H9 (cell line): Measurements from ENCODE around the gene SPDL1. TPM values are rescaled to one million over a fixed set of nuclear protein-coding genes. Genes with fewer than 3 reads are reported as not detected.

Source experiments
- DNase-seq: peaks from one replicate; pipeline ENCODE4 v3.0.0-alpha.2; 2017
- H2AFZ ChIP-seq: one replicate; pipeline ENCODE4 v1.6.1; 2013; ENCODE audit warnings: mild to moderate bottlenecking, low read length, control low read depth, moderate library complexity
- H2AK5ac ChIP-seq: 2 replicates; pipeline ENCODE4 v1.6.1; 2013; ENCODE audit warnings: low read length, control low read depth, mixed read lengths; ENCODE audit not compliant: insufficient read length
- H2BK120ac ChIP-seq: one replicate; pipeline ENCODE4 v1.6.1; 2013; ENCODE audit warnings: low read depth, mild to moderate bottlenecking, low read length, control low read depth, inconsistent platforms; ENCODE audit not compliant: poor library complexity, severe bottlenecking
- H2BK12ac ChIP-seq: 2 replicates; pipeline ENCODE4 v1.6.1; 2013; ENCODE audit warnings: low read length, control low read depth, mixed read lengths, low read depth; ENCODE audit not compliant: insufficient read length
- H2BK15ac ChIP-seq: 2 replicates; pipeline ENCODE4 v1.6.1; 2013; ENCODE audit warnings: low read depth, low read length, control low read depth
- H2BK20ac ChIP-seq: one replicate; pipeline ENCODE4 v1.6.1; 2013; ENCODE audit warnings: low read depth, mild to moderate bottlenecking, low read length, control low read depth, inconsistent platforms; ENCODE audit not compliant: poor library complexity, severe bottlenecking
- H2BK5ac ChIP-seq: 2 replicates; pipeline ENCODE4 v1.6.1; 2013; ENCODE audit warnings: low read length, control low read depth, mixed read lengths; ENCODE audit not compliant: insufficient read length
- H3K14ac ChIP-seq: 2 replicates; pipeline ENCODE4 v1.6.1; 2013; ENCODE audit warnings: low read length, control low read depth; ENCODE audit not compliant: insufficient read depth
- H3K18ac ChIP-seq: 2 replicates; pipeline ENCODE4 v1.6.1; 2013; ENCODE audit warnings: low read depth, mild to moderate bottlenecking, mixed read lengths, low read length, control low read depth; ENCODE audit not compliant: insufficient read length
- H3K23ac ChIP-seq: 2 replicates; pipeline ENCODE4 v1.6.1; 2013; ENCODE audit warnings: low read length, control low read depth, mixed read lengths, low read depth; ENCODE audit not compliant: insufficient read length
- H3K23me2 ChIP-seq: 2 replicates; pipeline ENCODE4 v1.6.1; 2013; ENCODE audit warnings: low read depth, mild to moderate bottlenecking, mixed read lengths, low read length, control low read depth; ENCODE audit not compliant: insufficient read length, poor library complexity, severe bottlenecking
- H3K27ac ChIP-seq: 2 replicates; pipeline ENCODE4 v1.5.1; 2013; ENCODE audit warnings: low read length, control low read depth, mixed read lengths, low read depth; ENCODE audit not compliant: insufficient read length
- H3K27me3 ChIP-seq: 2 replicates; pipeline ENCODE4 v1.6.1; 2013; ENCODE audit warnings: low read length, control low read depth, inconsistent platforms; ENCODE audit not compliant: insufficient read depth
- H3K4ac ChIP-seq: 2 replicates; pipeline ENCODE4 v1.6.1; 2013; ENCODE audit warnings: low read depth, mild to moderate bottlenecking, control low read depth, inconsistent platforms, low read length, moderate library complexity
- H3K4me1 ChIP-seq: 2 replicates; pipeline ENCODE4 v1.6.1; 2013; ENCODE audit warnings: low read length, control low read depth, inconsistent platforms; ENCODE audit not compliant: insufficient read depth
- H3K4me2 ChIP-seq: 2 replicates; pipeline ENCODE4 v1.6.1; 2013; ENCODE audit warnings: low read length, control low read depth, mixed read lengths; ENCODE audit not compliant: insufficient read length, insufficient read depth
- H3K56ac ChIP-seq: 2 replicates; pipeline ENCODE4 v1.6.1; 2013; ENCODE audit warnings: low read depth, mild to moderate bottlenecking, mixed read lengths, low read length, control low read depth; ENCODE audit not compliant: insufficient read length
- H3K79me1 ChIP-seq: 2 replicates; pipeline ENCODE4 v1.6.1; 2013; ENCODE audit warnings: low read depth, mild to moderate bottlenecking, moderate library complexity, low read length, control low read depth, inconsistent platforms; ENCODE audit not compliant: insufficient read depth, poor library complexity, severe bottlenecking
- H3K79me2 ChIP-seq: 2 replicates; pipeline ENCODE4 v1.6.1; 2013; ENCODE audit warnings: low read length, control low read depth, inconsistent platforms; ENCODE audit not compliant: insufficient read depth
- H3K9ac ChIP-seq: 2 replicates; pipeline ENCODE4 v1.6.1; 2013; ENCODE audit warnings: low read length, control low read depth, mixed read lengths; ENCODE audit not compliant: insufficient read length; ENCODE audit errors: extremely low read depth
- H3K9me3 ChIP-seq: one replicate; pipeline ENCODE4 v1.6.1; 2013; ENCODE audit warnings: low read depth, low read length, inconsistent platforms; ENCODE audit not compliant: control insufficient read depth
- H3T11ph ChIP-seq: one replicate; pipeline ENCODE4 v1.6.1; 2013; ENCODE audit warnings: mild to moderate bottlenecking, low read length, control low read depth, inconsistent platforms
- H4K20me1 ChIP-seq: one replicate; pipeline ENCODE4 v1.6.1; 2013; ENCODE audit not compliant: control insufficient read depth, insufficient read length, insufficient read depth
- H4K5ac ChIP-seq: 2 replicates; pipeline ENCODE4 v1.6.1; 2013; ENCODE audit warnings: low read depth, mild to moderate bottlenecking, mixed read lengths, low read length, control low read depth; ENCODE audit not compliant: insufficient read length
- H4K8ac ChIP-seq: replicated peaks from 2 replicates; pipeline ENCODE4 v1.6.1; 2013; ENCODE audit warnings: low read length, control low read depth, mixed read lengths, low read depth; ENCODE audit not compliant: insufficient read length
- H4K91ac ChIP-seq: 2 replicates; pipeline ENCODE4 v1.6.1; 2013; ENCODE audit warnings: low read depth, mild to moderate bottlenecking, moderate library complexity, mixed read lengths, low read length, control low read depth; ENCODE audit not compliant: insufficient read length
- H3K27ac Mint-ChIP-seq, 3 experiments: 2 replicates in 2 of 3; 3 replicates in 1 of 3; pipeline ENCODE4 v1.8.0; 2020 to 2021; ENCODE audit warnings: mixed read lengths in 3 of 3, mild to moderate bottlenecking in 1 of 3, moderate library complexity in 1 of 3
- H3K27me3 Mint-ChIP-seq: 2 replicates; pipeline ENCODE4 v1.8.0; 2021; ENCODE audit warnings: low read depth, mild to moderate bottlenecking, moderate library complexity, mixed read lengths
- H3K36me3 Mint-ChIP-seq, 3 experiments: 2 replicates in 2 of 3; 3 replicates in 1 of 3; pipeline ENCODE4 v1.8.0; 2020 to 2021; ENCODE audit warnings: low read depth in 3 of 3, mixed read lengths in 3 of 3; ENCODE audit not compliant: insufficient read depth in 1 of 3
- H3K4me1 Mint-ChIP-seq, 2 experiments: 2 replicates each; pipeline ENCODE4 v1.8.0; 2020; ENCODE audit warnings: mixed read lengths in 2 of 2
- H3K4me3 Mint-ChIP-seq, 2 experiments: 2 replicates in 1 of 2; 3 replicates in 1 of 2; pipeline ENCODE4 v1.8.0; 2020 to 2021; ENCODE audit warnings: mild to moderate bottlenecking in 2 of 2, mixed read lengths in 2 of 2, moderate library complexity in 1 of 2
- H3K9me3 Mint-ChIP-seq, 2 experiments: 2 replicates in 1 of 2; 3 replicates in 1 of 2; pipeline ENCODE4 v1.8.0; 2020; ENCODE audit warnings: mild to moderate bottlenecking in 2 of 2, mixed read lengths in 2 of 2, moderate library complexity in 1 of 2
- CTCF ChIP-seq: fragments of 200-600 bp; sonication (generic); conservative IDR thresholded peaks from 3 replicates; pipeline ENCODE4 v1.8.0; 2021; ENCODE audit warnings: antibody characterized with exemption, mild to moderate bottlenecking
- WGBS: extraction: QIAGEN DNeasy Blood & Tissue Kit; methylation state at CpG from one replicate; pipeline ENCODE4 v1.1.7; 2013; ENCODE audit warnings: missing lambda C conversion rate, low lambda C conversion rate, mixed read lengths; ENCODE audit not compliant: insufficient read length; ENCODE audit errors: extremely low coverage; 5-methylcytosine and 5-hydroxymethylcytosine counted together
- total RNA-seq: library from RNA; stranded (reverse); gene quantifications from 2 replicates; pipeline ENCODE4 v1.2.1, GENCODE V29; 2021

The SPDL1 gene
- total RNA-seq, 1 experiment from 2014 or later, result 49.4 TPM

GRCh38 chr5:169550227-169550626 lies 33.3 kb upstream of the SPDL1 start:
- no peaks in the 10 kb centered on the region for H3K23me2 ChIP-seq
- no peaks in the 10 kb centered on the region for H3K9me3 ChIP-seq
- TF ChIP-seq CTCF, result no peak
- H3K9me3 Mint-ChIP-seq, result peaks cover 0 to 8% of the 10 kb centered on the region in 2 experiments; a peak in 2 of 5 replicates
- H2AFZ ChIP-seq, result no peak overlapping the region
- no peak overlapping the region for H3K27ac Mint-ChIP-seq
- peaks cover 18% of the 10 kb centered on the region for H3K27me3 Mint-ChIP-seq
- H2BK120ac ChIP-seq, result no peak overlapping the region
- H3K14ac ChIP-seq, result no peak overlapping the region
- H3T11ph ChIP-seq, result no peak overlapping the region
- no peaks in the 10 kb centered on the region for H3K4me1 ChIP-seq
- H2AK5ac ChIP-seq, result no peak overlapping the region
- H3K4me3 Mint-ChIP-seq, result no peak overlapping the region
- H3K4me1 Mint-ChIP-seq, result no peaks in the 10 kb centered on the region
- H3K23ac ChIP-seq, result no peak overlapping the region
- no peaks in the 10 kb centered on the region; a peak in 1 of 7 replicates for H3K36me3 Mint-ChIP-seq
- no CpG with 5 or more reads among the region's 4 CpGs for WGBS
- DNase-seq, result no peak
- H4K20me1 ChIP-seq, result no peaks in the 10 kb centered on the region
- H3K27me3 ChIP-seq, result no peaks in the 10 kb centered on the region; the same call in 1 of the 2 replicates
- H3K9ac ChIP-seq, result no peak overlapping the region
- H3K4me2 ChIP-seq, result no peak overlapping the region
- H3K27ac ChIP-seq, result no peak overlapping the region
- H3K18ac ChIP-seq, result no peak overlapping the region
- H2BK5ac ChIP-seq, result no peak overlapping the region
- H2BK15ac ChIP-seq, result no peak overlapping the region
- no peaks in the 10 kb centered on the region for H3K79me1 ChIP-seq
- no peak overlapping the region for H4K8ac ChIP-seq
- H3K79me2 ChIP-seq, result no peaks in the 10 kb centered on the region
- no peak overlapping the region for H2BK12ac ChIP-seq
- no peak overlapping the region for H3K56ac ChIP-seq
- H3K4ac ChIP-seq, result no peak overlapping the region
- no peak overlapping the region for H2BK20ac ChIP-seq
- no peak overlapping the region for H4K5ac ChIP-seq
- H4K91ac ChIP-seq, result no peak overlapping the region
